Measurements from ENCODE around the gene YIPF2. TPM values are rescaled to one million over a fixed set of nuclear protein-coding genes. Genes with fewer than 3 reads are reported as not detected.
"Not testable (repeated sequence)": the region's sequence is repeated elsewhere in the genome, so short reads cannot be mapped to it uniquely, and the experiment has no call there.

Gene YIPF2
- polyA plus RNA-seq, 3 donors from 2014 or later, result 14.8 to 24.7 (median 24.1) TPM

DNA sequence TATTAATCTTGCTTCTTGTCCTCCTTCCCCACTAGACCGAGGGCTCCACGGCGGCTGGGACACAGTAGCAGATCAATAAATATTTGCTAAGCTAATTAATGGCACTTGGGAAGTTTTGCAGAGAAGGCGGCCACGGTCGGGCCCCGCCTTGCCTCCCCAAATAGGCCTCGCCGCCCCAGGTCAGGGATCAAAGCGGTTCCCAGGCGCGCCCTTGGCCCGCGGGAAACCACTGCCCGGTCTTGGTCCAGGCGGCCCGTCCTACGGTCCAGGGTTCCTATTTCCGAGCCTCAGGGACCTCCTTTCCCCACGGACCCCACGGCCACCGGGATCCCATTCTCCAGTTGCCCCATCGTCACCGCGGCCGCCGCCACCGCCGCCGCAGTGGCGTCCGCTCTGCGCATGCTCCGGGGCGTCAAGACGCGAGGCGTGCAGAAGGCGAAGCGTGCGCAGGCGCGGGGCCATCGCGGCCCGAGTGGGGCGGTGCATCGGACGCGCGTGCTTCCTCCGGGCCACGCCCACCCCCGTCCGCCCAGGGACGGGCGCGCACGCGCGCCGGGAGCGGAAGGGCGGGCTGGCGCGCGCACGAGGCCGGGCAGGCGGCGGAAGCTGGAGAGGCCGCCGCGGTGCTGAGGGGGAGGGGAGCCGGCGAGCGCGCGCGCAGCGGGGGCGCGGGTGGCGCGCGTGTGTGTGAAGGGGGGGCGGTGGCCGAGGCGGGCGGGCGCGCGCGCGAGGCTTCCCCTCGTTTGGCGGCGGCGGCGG lies 32.1 kb upstream of the YIPF2 start, which contains the start of gene SMARCA4:
SMARCA4 (plus strand) TSS at position 717 of the 759 bp plus-strand sequence. CDS start 23,122 bp downstream, outside the sequence.
- peak within 1 kb of the TSS; percentile 89 to 92 (median 91) for H3K4me3 Mint-ChIP-seq
- H3K36me3 Mint-ChIP-seq, result no peaks in the 10 kb centered on the region
- H3K27ac Mint-ChIP-seq, result peak within 1 kb of the TSS; percentile 82 to 92 (median 92)
- peaks cover 19 to 30% (median 20%) of the 10 kb centered on the region in 3 donors for H3K27me3 Mint-ChIP-seq (ENCODE audit: low read depth in 3 of 3)
- H3K9me3 Mint-ChIP-seq, result no peaks in the 10 kb centered on the region
- DNase-seq, result peak; percentile 99 to 100 (median 99)
- peaks cover 36 to 42% of the 10 kb centered on the region in 2 donors for H3K4me1 Mint-ChIP-seq

GRCh38 chr19:10959277-10959968 lies 31.0 kb upstream of the YIPF2 start:
- peaks cover 28 to 36% of the 10 kb centered on the region in 2 donors for H3K4me1 Mint-ChIP-seq

DNA sequence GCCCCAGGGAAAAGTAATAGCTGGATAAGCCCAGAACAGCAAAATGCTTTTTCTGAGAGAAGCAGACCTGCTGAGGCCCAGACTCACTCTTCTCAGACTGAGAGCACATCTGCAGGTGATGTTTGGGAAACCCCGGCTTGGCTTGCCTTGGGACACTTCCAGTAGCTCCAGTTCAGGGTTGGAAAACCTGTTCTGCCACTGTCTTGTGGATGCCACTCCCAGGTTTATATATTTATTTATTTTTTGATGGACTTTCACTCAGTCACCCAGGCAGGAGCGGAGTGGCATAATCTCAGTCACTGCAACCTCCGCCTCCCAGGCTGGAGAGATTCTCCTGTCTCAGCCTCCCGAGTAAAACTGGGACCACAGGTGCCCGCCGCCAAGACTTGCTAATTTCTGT lies 24.4 kb upstream of the YIPF2 start:
- no peak for DNase-seq
- H3K4me1 Mint-ChIP-seq, result no peaks in the 10 kb centered on the region
- no peaks in the 10 kb centered on the region for H3K9me3 Mint-ChIP-seq
- no peak overlapping the region for H3K4me3 Mint-ChIP-seq
- H3K27ac Mint-ChIP-seq, result no peak overlapping the region
- peaks cover 0 to 2% (median 0%) of the 10 kb centered on the region in 3 donors for H3K27me3 Mint-ChIP-seq (ENCODE audit: low read depth in 3 of 3)
- H3K36me3 Mint-ChIP-seq, result no peaks in the 10 kb centered on the region

More at GRCh38 chr19:10959277-10959968, 31.0 kb upstream of the YIPF2 start:
- not testable (repeated sequence) for H3K9me3 Mint-ChIP-seq, DNase-seq, H3K36me3 Mint-ChIP-seq
- Mint-ChIP-seq H3K27ac (peak overlapping the region; percentile 55 to 92 (median 84)), H3K27me3 (ENCODE audit: low read depth in 3 of 3) (peaks cover 19 to 30% (median 20%) of the 10 kb centered on the region in 3 donors), H3K4me3 (peak overlapping the region in 4 of 5 donors; percentile 85 to 89 (median 86))

- Mint-ChIP-seq H3K9me3 (no peaks in the 10 kb centered on the region), H3K4me1 (peaks cover 3% of the 10 kb centered on the region in 2 donors), H3K27ac (no peak overlapping the region), H3K36me3 (no peaks in the 10 kb centered on the region), H3K4me3 (no peak overlapping the region), H3K27me3 (ENCODE audit: low read depth in 3 of 3) (no peaks in the 10 kb centered on the region)
- DNase-seq, result no peak
Observed at GRCh38 chr19:10946958-10947657, 18.7 kb upstream of the YIPF2 start.

- Mint-ChIP-seq H3K27ac (no peak overlapping the region), H3K4me3 (no peak overlapping the region), H3K4me1 (peaks cover 4 to 6% of the 10 kb centered on the region in 2 donors), H3K27me3 (ENCODE audit: low read depth in 3 of 3) (no peaks in the 10 kb centered on the region), H3K36me3 (no peaks in the 10 kb centered on the region), H3K9me3 (no peaks in the 10 kb centered on the region)
- DNase-seq, result no peak
Observed at GRCh38 chr19:10945264-10945663, 16.8 kb upstream of the YIPF2 start.

DNA sequence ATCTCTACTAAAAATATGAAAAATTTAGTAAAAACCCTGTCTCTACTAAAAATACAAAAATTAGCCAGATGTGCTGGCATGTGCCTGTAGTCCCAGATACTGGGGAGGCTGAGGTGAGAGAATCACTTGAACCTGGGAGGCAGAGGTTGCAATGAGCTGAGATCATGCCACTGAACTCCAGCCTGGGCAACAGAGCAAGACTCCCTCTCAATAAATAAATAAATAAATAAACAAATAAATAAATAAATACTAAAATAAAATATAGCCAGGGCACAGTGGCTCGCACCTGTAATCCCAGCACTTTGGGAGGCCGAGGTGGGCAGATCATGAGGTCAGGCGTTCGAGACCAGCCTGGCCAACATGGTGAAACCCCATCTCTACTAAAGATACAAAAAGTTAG lies 15.0 kb upstream of the YIPF2 start:
- DNase-seq; H3K9me3 Mint-ChIP-seq; H3K4me3 Mint-ChIP-seq; H3K36me3 Mint-ChIP-seq; H3K27me3 Mint-ChIP-seq (ENCODE audit: low read depth in 3 of 3); H3K27ac Mint-ChIP-seq; H3K4me1 Mint-ChIP-seq: not testable (repeated sequence)

GRCh38 chr19:10941649-10942048 lies 13.2 kb upstream of the YIPF2 start:
- H3K27me3 Mint-ChIP-seq (ENCODE audit: low read depth in 3 of 3); DNase-seq; H3K4me1 Mint-ChIP-seq; H3K27ac Mint-ChIP-seq; H3K4me3 Mint-ChIP-seq; H3K36me3 Mint-ChIP-seq; H3K9me3 Mint-ChIP-seq: not testable (repeated sequence)

- Mint-ChIP-seq H3K27ac (no peak overlapping the region), H3K36me3 (no peaks in the 10 kb centered on the region), H3K9me3 (no peaks in the 10 kb centered on the region), H3K4me1 (peaks cover 6 to 10% of the 10 kb centered on the region in 2 donors), H3K27me3 (ENCODE audit: low read depth in 3 of 3) (no peaks in the 10 kb centered on the region), H3K4me3 (no peak overlapping the region)
- DNase-seq, result peak; percentile 47 to 56 (median 53)
Observed at GRCh38 chr19:10936661-10937084, 8.2 kb upstream of the YIPF2 start.

DNA sequence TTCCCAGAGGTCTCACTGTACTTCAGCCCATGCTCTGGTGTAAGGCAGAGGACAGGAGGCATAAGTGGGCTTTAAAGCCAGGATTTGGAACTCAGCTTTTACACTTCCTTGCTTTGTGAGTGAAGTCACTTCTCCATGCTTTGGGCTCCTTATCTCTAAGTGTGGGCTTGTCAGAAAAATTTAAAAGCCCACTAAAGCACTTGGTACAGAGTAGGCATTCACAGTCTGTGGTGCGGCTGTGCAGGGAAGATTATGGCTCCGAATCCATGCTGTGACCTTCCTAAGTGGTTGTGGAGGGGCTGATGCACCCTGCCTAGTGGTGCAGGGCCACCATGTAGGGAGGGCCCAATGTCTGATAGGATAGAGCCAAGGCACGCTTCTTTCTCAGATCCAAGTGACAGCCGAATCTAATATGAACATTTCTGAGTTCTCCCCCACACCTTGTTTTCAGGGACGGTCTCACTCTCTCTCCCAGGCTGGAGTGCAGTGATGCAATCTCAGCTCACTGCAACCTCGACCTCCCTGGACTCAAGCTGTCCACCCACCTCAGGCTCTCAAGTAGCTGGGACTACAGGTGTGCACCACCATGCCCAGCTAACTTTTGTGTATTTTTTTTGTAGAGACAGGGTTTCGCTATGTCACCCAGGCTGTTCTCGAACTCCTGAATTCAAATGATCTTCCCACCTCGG lies 7.1 kb upstream of the YIPF2 start:
- peaks cover 10 to 14% of the 10 kb centered on the region in 2 donors for H3K4me1 Mint-ChIP-seq
- H3K36me3 Mint-ChIP-seq, result no peaks in the 10 kb centered on the region
- DNase-seq, result no peak
- no peak overlapping the region for H3K27ac Mint-ChIP-seq
- no peaks in the 10 kb centered on the region for H3K9me3 Mint-ChIP-seq
- H3K27me3 Mint-ChIP-seq (ENCODE audit: low read depth in 3 of 3), result no peaks in the 10 kb centered on the region
- no peak overlapping the region for H3K4me3 Mint-ChIP-seq

GRCh38 chr19:10929402-10929794 lies 959 bp upstream of the YIPF2 start:
- Mint-ChIP-seq H3K4me1 (peaks cover 28 to 29% of the 10 kb centered on the region in 2 donors), H3K27ac (peak overlapping the region in 4 of 6 donors; percentile 64 to 83 (median 68)), H3K9me3 (no peaks in the 10 kb centered on the region), H3K27me3 (ENCODE audit: low read depth in 3 of 3) (peaks cover 3 to 7% (median 4%) of the 10 kb centered on the region in 3 donors), H3K4me3 (peak overlapping the region; percentile 73 to 94 (median 82)), H3K36me3 (peaks cover 0 to 5% (median 0%) of the 10 kb centered on the region in 3 donors)
- no peak for DNase-seq

DNA sequence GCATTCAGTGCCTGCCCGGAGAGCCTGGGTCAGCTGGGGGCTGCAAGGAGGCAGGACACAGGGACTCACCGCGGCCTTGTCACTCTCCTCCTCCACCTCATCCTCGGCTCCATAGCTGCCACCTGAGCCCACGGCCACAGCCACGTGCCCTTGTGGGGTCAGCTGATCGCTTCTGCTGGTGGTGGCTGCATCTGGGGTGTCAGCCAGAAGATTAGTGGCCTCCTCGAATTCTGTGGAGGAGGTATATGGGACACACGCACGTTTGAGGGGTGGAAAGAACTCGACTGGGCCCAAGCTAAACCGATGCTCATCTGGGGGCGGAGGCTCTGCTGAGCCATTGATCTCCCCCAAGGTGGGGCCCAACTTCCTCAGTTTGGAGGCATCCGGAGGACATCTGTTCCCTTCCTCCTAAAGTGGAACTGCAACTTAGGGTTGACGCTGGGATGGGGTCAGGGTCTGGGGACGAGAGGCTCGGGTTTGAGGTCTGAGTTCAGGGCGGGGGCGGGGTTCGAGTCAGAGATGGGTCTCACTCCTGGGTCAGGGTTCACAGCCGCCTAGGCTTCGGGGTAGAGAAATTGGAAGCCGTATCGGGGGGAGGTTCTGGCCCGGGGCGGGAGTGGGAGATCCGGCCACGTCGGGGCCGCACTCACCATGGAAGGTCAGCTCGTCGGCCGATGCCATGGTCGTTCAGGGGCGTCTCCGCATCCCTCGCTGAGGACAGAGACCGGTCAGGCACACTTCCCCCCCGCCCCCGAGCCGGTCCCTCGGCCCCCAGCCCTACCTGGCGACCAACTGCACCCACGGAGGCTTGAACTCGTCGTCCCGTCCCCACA lies 493 bp downstream of the YIPF2 start:
- H3K27me3 Mint-ChIP-seq (ENCODE audit: low read depth in 3 of 3), result peaks cover 3 to 7% (median 4%) of the 10 kb centered on the region in 3 donors
- no peak for DNase-seq
- H3K4me3 Mint-ChIP-seq, result peak overlapping the region; percentile 90 to 94 (median 93)
- H3K27ac Mint-ChIP-seq, result peak overlapping the region; percentile 77 to 91 (median 90)
- no peaks in the 10 kb centered on the region for H3K9me3 Mint-ChIP-seq
- peaks cover 28 to 29% of the 10 kb centered on the region in 2 donors for H3K4me1 Mint-ChIP-seq
- H3K36me3 Mint-ChIP-seq, result peaks cover 0 to 5% (median 0%) of the 10 kb centered on the region in 3 donors

- DNase-seq, result no peak
- H3K9me3 Mint-ChIP-seq, result no peaks in the 10 kb centered on the region
- H3K27ac Mint-ChIP-seq, result no peak overlapping the region
- peaks cover 4 to 7% (median 5%) of the 10 kb centered on the region in 3 donors for H3K27me3 Mint-ChIP-seq (ENCODE audit: low read depth in 3 of 3)
- H3K4me1 Mint-ChIP-seq, result peaks cover 15 to 17% of the 10 kb centered on the region in 2 donors
- H3K4me3 Mint-ChIP-seq, result no peak overlapping the region
- peaks cover 0 to 8% (median 0%) of the 10 kb centered on the region in 3 donors for H3K36me3 Mint-ChIP-seq
Observed at GRCh38 chr19:10924597-10924996, 3.8 kb downstream of the YIPF2 start.
